Midbrain (tissue), 1 donor: ENCODE measurements around the gene PARP2.

Experiments
- DNase-seq: peaks from one replicate; lab custom pipeline; 2025; lab: John Stamatoyannopoulos, UW

The PARP2 gene

GRCh38 chr14:20400965-20401593, 57.6 kb downstream of the PARP2 start:
- DNase-seq: no peak

- DNase-seq: no peak
Observed at GRCh38 chr14:20403521-20403920, 60.1 kb downstream of the PARP2 start.
